GM18519 (cell line): ENCODE measurements around the gene RRP15.

Source experiments
- ATAC-seq: cut with Tn5 transposase; IDR thresholded peaks from one replicate; pipeline ENCODE4 v1.9.1; 2021; ENCODE audit warnings: mild to moderate bottlenecking, moderate library complexity; ENCODE audit not compliant: unreplicated experiment, low FRiP score

Gene RRP15

GRCh38 chr1:218336328-218336727 is 51.2 kb downstream of the RRP15 start:
- ATAC-seq: no peak

DNA sequence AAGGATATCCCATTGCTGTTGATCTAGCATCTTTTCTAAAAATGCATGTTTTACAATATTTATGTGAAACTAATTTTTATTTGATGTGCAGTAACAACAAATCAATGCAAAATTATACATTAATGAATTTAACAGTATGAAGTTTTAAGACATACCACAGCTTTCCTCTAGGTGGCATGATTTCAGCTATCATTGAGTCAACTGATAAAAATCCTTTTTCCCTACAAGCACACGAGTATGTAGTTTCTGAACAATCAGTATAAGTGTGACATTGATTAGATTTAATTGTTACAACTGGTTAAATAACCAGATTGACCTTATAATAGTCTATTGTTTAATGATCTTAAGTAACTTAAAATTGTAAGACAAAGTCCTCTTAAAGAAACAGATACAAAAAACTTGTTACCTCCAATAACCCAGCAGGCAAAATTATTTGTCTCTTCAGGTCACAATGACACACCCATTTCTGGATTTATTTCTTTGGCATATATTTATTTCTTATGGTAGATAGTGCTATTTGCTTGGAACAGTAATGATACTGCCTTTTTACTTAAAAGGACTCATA is 54.3 kb downstream of the RRP15 start:
- peak; percentile 53 for ATAC-seq

DNA sequence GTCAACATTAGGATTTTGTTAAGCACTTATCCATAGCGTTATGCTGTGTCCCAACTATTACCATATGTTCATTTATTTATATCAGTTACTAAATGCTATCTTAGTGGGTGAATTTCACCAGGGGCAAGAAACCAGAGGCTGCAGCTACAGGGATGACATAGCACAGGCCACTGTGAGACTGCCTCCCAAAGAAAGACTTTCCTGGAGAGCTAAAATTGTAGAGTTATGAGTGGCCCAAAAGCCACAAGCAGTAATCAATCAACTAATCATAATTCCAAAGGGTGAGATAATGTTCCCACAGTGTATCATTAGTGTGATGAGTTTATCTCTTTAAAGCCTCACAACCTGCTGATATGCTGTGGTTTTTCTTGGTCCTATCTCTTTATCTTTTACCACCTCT is 56.2 kb downstream of the RRP15 start:
- no peak for ATAC-seq

- no peak for ATAC-seq
These were observed 57.0 kb downstream of the RRP15 start for GRCh38 chr1:218342091-218342490.

GRCh38 chr1:218344814-218345672 is 60.0 kb downstream of the RRP15 start, which contains the start of gene TGFB2:
TGFB2 (plus strand) TSS chr1:218345336; CDS start chr1:218346702, 1,366 bp downstream.
- peak; percentile 33 for ATAC-seq

GRCh38 chr1:218345673-218346390 is 60.7 kb downstream of the RRP15 start:
- ATAC-seq: peak; percentile 47

DNA sequence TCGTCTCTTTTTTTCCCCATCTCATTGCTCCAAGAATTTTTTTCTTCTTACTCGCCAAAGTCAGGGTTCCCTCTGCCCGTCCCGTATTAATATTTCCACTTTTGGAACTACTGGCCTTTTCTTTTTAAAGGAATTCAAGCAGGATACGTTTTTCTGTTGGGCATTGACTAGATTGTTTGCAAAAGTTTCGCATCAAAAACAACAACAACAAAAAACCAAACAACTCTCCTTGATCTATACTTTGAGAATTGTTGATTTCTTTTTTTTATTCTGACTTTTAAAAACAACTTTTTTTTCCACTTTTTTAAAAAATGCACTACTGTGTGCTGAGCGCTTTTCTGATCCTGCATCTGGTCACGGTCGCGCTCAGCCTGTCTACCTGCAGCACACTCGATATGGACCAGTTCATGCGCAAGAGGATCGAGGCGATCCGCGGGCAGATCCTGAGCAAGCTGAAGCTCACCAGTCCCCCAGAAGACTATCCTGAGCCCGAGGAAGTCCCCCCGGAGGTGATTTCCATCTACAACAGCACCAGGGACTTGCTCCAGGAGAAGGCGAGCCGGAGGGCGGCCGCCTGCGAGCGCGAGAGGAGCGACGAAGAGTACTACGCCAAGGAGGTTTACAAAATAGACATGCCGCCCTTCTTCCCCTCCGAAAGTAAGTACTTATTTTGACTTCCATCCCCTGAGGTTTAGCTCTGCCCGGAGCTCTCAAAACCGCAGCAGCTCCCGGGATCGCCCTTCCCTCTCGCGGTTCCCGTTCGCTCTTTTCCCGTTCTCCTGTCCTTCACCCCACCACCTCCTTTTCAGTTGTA is 61.5 kb downstream of the RRP15 start:
- no peak for ATAC-seq

- ATAC-seq: no peak
These were observed 62.2 kb downstream of the RRP15 start for GRCh38 chr1:218347336-218347722.

DNA sequence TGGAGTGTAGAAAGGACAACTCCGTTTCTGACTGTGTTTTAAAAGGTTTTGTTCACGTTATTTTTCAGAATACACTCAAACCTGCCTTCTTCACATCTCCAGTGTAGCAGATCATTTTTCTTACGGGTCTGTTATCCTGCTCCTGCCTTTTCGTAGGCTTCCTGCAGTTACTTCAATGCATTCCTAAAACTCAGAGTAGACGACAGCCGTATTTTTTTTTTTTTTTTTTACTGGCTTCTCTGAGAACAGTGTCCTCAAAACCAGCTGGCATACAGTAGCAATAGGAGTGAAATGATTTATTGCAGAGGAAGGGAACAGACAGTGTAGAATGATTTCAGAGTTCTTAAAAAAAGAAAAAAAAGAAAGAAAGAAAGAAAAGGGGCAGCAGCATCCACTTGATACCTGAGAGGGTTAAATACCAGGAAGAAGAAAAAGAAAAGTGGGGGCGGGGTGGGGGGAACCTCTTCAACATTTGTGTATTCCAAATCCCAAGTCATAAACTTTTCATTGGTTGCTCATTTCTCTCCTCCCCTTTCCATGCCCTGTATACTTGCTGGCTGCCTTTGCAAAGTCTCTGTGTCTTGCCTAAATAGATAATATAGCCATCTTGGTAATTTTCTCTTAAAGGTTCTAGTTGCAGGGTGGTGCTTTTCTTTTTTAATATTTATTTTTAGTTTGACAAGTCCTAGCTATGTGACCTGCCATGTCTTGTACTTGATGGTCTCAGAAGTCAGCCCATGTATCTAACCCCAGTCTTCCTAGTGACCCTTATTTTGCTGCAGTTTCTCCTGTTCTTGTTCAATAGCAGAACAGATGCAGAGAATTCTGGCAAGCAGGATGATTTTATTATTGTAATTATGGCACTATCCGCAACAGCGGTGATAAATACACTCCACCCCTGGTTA is 62.9 kb downstream of the RRP15 start:
- no peak for ATAC-seq

DNA sequence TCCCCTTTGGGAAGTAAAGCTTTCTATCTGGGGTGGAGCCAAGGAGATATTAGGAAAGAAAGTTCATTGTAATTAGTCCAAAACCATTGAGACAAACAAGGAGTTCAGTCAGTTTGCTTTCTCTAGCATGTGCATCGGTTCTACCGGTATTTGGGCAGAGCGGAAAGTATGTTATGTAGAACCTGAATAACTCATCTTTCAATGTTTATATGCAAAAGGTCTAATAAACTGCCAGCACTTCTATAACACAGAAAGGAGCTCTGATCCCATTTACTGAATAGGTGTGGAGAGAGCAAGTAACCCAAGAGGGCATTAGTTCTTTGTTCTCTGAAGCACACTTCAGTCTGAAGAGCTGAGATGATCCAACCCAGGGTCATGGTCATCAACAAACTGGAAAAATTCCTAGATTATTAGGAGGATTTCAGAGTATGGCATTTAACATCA is 63.6 kb downstream of the RRP15 start:
- ATAC-seq: no peak

DNA sequence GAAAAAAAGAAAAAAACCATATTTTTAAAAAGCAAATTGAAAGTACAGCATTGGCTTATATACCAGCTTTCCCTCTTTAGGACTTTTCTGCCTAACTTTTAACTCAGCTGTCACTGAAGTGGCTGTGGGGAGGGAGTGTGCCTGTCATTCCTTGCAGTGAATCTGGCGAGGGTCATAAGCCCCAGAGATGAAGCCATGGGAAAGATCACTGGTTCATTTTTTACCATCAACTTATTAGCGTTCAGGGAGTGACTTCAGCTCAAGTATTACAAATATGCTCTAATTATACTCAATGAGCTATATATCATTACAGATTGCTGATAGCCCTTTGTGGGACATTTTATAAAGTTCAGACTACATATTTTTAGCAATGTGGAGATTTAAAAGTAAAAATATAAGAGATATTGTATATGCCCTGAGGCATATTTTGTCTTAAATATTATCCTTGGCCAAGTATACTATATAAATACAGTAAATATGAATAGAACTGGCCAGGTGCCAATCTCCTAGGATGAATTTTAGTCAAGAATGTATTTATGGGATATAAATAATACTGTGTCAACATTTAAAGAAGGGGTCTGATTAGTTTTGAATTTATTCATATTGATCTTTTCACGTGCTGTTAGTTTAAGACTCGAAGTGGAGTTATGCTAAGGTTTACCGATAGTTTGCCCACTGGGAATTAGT is 64.4 kb downstream of the RRP15 start:
- no peak for ATAC-seq

GRCh38 chr1:218350035-218350525 is 65.0 kb downstream of the RRP15 start:
- no peak for ATAC-seq

- no peak for ATAC-seq
These were observed 65.7 kb downstream of the RRP15 start for GRCh38 chr1:218350801-218351266.

DNA sequence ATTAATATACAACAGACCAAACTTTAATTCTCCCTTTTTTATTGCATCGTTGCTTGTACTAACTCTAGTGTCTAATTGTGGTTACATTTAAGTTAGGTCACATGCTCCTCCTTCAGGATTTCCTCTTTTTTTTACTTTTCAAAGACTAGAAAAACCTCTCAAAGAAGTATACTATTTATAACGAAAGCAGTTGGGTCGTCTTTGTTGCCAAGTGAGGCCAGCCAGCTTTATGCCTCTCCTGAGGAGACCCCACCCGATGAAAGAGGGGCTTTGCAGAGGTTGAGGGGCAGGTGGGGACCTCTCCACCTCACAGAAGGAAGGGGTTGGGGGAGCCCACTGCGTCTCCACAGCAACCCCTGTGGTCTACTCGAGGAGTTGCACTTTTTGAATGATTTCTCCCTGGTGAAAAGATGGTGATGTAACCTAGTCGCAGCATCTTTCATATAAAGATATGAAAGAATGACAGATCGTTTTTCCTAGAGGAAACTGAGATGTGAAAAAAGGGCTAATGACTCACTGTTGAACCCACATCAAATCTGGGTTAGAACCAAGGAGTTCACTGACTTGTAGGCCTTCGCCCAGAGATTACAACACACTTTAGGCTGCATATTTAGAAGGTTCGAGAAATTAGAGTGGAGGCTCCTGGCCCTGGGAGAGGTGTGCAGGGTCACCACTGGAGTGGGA is 66.4 kb downstream of the RRP15 start:
- peak; percentile 61 for ATAC-seq

DNA sequence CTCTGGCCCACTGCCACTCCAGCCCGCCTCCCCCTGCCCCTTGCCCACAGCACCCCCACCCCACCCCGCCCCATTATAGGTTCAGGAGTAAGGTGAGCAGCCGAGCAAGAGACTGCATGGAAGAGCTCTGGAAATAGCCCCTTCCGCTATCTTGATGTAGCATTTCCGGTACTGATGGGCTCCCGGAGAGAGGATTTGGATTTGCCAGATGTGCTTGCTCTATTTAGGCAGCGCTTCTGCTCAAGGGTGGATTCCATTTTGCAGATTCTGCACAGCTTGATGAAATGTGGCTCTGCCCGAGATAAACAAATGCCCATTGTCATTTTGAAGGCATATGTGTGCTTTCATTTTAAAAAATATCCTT is 67.0 kb downstream of the RRP15 start:
- ATAC-seq: no peak

DNA sequence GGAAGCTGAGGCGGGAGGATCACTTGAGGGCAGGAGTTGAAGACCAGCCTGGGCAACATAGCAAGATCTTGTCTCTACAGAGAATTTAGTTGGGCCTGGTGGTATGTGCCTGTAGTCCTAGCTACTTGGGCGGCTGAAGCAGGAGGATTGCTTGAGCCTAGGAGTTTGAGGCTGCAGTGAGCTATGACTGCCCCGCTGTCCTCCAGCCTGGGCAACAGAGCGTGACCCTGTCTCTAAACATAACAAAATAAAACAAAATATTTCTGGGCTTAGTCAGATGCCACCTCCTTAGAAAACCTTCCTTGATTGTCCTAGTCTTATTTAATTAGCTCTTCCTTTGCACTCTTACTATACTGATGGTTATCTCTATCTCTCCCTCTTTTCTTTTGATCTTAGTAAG is 68.6 kb downstream of the RRP15 start:
- ATAC-seq: no peak

- no peak for ATAC-seq
These were observed 70.2 kb downstream of the RRP15 start for GRCh38 chr1:218355278-218355677.

DNA sequence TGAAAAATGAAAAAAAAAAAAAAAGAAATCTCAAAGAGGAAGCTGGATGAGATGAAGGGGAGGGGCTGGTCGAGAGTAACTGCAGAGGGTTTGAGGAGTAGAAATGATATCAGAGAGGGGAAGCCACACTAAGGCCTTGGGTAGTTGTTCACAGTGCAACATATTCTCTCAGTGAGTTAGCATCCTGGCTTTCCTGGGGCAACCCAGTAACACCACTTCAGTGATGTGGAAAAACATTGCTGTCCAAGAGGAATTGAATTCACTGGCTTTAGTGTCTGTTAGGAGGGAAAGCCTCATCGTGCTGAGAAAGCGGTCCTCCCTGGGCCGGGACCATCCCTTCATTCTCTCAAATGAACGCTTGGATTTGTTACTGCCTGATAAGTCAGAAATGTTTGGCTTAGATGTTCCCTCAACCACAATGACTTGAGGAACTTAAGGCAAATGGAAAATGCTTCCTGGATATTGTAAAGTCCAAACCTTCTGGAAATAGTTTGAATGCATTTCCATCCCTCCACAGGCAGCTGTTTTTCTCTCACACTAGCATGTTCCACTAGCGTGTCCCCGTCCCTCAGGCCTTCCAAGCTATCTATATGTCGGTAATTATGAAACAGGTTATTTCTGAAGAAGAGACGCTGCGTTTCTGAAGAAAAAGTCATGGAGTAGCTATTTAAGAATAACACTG is 72.3 kb downstream of the RRP15 start:
- no peak for ATAC-seq
